HG02759 (cell line): ENCODE measurements around the gene ZMIZ1.

Experiments used
- ATAC-seq: cut with Tn5 transposase; IDR thresholded peaks from one replicate; pipeline ENCODE4 v1.9.1; 2021; ENCODE audit warnings: mild to moderate bottlenecking, moderate library complexity; ENCODE audit not compliant: unreplicated experiment

ZMIZ1 gene

DNA sequence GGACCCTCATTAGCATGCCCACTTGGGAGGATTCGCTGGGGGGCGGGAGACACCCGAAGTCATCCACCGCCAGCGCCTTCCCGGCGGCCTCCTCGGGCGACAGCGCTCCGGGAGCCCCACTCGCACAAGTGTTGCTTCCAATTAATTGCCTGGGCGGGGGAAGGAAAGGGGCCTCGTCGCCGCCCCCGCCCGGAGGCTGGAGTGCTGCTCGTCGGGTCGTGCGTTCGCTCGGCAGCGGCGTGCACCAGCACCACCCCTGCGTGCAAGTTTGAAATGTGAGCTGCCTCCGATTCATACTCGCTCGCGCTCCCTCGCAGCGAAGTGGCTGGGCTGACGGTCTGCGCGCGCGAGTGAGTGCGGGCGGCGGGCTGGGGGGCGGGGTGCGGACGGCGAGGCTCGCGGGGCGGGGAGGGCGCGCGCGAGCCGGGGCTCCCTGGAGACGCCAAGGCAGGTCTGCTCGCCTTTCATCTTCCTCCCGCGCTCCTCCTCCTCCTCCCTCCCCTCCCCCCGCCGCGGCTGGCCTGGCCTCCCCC lies 173.9 kb downstream of the ZMIZ1 start:
- ATAC-seq, result peak; percentile 27

DNA sequence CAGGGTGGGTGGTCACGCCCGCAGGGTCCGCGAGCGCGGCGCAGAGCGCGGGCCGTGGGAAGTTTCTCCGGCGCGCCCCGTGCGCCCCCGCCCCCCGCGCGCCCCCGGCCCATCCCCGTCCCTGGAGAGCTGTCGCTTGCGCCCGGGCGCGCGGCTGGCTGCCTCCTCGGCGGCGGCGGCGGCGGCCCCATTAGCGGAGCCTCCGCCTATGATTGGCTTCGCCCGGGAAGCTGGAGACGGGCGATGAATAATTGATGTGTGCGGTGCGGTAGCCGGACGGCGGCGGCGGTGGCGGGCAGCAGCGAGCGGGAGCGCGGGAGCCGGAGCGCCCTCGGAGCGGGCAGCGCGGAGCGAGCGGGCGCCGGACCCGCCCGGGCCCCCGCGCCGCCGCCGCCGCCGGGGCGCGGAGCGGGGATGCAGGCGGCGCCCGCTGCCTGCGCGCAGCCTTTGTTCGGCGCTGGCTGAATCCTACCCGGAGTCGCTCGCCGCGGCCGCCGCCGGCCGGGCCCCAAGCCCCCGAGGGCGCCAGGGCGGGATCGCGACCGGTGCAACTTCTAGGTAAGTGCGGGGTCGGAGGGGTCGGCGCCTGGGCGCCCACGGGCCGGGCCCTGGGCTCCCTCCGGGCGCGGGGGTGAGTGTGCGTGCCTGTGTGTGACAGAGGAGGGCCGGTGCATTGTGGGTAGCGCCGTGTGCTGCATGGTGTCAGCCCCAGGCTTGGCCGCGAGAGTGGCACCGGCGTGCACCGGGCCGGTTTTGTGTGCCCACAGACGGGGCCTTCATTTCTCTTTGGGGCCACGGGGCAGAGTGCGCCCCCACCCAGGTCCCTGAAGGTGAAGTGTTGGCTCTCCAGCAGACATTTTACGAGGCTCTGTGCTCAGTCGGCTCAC lies 174.7 kb downstream of the ZMIZ1 start:
- peak; percentile 58 for ATAC-seq

DNA sequence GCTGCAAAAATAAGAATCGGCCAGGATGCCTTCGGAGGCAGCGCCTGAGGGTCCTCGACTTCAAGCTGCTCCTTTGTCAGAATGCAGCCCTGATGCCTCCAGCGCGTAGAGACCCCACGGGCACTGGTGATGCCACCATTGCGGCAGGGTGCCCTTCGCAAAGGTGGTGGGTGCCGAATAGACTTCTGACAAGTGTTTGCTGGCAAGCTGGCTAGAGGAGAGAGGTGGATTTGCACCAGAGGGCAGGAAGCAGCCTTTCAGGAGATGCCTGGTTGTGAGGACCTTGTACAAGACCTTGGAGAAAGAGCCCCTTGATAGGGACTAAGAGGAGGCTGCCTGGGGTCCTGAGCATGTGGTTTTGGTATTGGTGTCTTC lies 175.3 kb downstream of the ZMIZ1 start:
- peak; percentile 3 for ATAC-seq

DNA sequence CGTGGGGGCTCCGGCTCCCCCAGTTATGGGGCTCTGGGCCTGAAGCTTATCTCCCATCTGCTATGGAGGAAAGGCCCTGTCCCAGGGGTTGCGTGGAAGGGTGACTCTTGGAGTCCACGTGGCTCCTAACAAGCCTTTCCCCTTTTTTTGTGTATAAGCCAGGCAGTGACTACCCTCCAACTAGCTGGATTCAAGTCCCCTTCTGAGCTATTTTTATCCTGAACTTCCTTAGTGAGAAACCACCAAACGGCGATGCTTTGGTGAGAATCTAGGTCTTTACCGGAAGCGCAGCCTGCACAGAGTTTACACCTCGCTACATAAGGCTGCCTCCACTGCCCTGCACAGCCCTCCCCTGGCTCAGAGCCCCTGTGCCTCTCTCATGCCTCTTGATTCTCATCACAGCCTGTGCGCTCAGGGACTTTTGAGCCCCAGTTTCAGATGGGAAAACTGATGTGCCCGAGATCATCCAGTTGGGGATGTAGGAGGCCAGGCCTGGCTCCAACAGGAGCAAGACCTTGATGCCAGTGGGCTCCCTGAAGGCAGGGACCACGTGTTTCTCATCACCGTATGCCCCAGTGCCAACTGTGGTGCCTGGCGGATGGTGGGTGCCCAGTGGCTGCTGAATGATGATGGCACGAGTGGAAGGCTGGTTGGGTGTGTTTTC lies 176.2 kb downstream of the ZMIZ1 start:
- peak; percentile 30 for ATAC-seq

DNA sequence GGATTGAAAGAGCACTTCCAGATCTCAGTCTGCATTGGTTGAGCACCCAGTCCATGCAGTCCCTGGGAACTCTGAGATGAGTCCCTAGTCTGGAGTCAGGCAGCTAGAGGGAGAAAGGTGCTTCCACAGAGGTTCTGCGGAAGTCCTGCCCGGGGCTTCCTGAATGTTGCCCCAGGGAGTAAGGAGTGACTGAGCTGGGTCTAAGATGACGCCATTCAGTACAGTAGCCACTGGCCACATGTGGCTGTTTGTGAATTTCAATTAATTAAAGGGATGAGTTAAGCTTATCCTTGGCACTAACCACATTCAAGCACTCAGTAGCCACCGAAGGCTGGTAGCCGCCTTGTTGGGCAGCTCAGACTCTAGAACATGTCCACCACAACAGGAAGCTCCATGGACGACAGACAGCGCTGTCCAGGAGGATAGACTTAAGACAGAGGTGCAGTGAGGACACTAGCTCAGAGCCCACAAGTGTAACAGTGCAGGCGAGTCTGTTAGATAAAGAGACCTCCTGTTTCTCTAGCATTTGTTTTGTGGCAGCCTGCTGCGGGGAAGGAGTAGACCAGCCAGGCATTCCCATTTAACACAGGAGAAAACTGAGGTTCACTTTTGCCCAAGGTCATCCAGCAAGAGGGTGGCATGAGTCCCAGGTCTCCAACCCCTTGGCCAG lies 176.9 kb downstream of the ZMIZ1 start:
- ATAC-seq, result no peak

DNA sequence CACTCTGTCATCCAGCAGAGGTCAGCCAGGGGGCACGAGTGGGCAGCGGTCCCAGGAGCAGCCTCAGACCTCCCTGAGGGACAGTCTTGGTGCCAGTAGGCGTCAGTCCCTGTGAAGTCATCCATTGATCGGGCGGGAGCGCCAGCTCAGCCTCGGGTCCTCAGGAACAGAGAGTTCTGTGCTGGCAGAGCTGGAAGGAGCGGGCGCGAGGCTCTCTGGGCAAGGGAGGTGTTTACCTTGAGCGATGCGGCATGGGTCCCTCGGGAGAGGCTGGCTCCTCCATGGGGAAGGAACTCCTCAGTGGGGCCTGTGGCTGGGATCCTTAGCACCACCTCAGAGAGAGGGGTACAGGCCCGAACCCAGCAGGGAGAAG lies 177.4 kb downstream of the ZMIZ1 start:
- no peak for ATAC-seq

DNA sequence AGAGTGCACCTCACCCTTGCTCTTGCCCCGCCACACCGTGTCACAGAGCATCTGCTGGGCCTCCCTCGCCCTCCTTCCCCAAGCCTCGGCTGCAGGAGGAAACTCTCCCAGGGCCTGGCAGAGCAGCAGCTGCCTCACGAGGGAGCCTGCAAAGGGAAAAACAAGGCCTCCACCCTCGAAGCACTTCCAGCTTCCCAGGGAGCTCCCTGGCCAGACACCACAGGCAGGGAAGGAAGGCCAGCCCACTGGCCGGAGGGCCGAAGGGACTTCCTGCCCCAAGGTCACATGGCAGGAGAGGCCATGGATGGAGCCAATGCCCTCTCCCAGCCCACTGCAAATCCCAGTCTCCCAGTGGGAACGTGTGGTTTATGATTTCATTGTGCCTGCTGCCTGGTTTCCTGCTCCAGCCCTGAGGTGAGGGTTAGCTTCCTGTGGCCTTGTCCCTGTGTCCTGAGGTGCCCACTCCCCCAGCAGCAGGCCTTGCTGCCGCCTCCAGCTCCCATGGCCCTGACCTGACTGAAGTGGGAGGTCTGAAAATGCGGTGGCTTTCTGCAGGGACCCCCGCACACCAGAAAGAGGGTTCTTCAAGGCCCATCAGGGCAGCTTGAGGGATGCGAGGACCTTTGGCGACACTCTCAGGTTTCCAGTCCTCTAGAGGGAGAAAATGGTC lies 178.0 kb downstream of the ZMIZ1 start:
- no peak for ATAC-seq

DNA sequence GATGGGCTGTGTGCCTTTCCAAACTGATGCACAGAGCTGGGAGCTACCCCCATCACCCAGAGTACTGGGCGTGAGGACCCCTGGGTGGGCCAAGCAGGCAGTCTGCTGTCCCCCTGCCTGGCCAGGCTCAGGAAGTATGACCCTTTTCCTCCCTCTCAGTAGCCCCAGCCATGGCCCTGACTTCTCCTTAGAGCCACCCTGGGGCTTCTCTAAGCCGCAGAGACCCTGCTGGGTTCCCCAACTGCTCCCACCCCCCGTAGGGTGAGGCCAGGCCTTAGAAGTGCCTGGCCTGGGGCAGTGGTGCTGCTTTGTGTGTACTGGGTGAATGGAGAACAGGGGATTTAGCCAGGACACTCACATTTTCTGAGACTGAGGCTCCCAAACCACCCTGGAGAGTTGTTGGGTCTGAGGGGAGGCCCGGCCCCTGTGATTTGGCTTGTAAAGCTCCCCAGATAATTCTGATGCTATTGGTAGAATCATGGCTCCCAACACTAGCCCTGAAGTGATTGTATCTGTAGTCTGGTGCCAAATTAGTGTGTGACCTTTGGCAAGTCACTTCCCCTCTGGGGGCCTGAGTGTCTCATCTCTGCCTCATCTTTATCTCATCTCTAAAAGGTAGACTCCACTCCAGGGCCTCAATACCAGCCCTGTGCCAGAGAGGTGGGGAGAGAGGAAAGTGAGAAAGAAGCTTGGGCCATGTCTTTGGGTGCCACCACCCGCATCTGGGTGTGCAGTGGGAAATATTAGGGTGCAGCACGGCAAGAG lies 178.8 kb downstream of the ZMIZ1 start:
- no peak for ATAC-seq

DNA sequence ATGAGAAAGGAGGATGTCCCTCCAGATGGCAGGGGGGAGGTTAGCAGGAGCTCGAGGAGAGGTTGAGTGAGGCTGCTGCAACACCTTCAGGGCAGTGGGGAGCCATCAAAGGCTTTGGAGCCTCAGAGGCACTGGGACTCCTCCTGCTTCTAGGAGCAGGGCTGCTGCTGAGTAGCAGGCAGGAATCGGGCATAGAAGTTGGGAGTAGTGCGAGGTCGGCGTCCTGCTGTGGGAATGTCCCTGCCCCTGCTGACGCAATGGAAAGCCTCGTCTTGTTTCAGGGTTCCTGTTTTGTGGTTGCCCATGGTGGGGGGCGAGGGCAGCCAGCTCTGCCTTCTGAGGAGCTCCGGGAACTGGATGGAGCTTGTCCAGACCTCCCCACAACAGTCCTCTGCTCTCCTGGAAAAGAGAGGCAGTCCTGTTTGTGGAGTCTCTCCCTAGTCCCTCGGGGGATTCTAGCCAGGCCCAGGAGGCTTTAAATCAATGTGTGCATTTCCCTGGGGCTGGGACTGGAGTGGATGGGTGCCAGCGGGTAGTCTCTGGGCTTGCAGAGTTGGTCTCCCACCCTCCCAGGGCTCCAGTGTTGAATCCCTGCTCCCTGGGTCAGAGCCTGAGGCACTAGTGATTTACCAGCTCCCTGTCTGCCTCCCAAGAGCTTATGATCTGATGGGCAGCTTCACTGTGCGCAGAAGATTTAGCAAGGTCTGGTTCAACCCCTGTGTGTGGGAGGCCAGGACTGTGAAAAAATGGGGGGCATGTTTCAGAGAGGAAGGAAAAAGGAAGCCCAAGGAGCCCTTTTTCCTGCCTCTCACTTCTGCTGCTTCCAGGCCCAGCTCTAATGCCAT lies 179.8 kb downstream of the ZMIZ1 start:
- ATAC-seq, result no peak

DNA sequence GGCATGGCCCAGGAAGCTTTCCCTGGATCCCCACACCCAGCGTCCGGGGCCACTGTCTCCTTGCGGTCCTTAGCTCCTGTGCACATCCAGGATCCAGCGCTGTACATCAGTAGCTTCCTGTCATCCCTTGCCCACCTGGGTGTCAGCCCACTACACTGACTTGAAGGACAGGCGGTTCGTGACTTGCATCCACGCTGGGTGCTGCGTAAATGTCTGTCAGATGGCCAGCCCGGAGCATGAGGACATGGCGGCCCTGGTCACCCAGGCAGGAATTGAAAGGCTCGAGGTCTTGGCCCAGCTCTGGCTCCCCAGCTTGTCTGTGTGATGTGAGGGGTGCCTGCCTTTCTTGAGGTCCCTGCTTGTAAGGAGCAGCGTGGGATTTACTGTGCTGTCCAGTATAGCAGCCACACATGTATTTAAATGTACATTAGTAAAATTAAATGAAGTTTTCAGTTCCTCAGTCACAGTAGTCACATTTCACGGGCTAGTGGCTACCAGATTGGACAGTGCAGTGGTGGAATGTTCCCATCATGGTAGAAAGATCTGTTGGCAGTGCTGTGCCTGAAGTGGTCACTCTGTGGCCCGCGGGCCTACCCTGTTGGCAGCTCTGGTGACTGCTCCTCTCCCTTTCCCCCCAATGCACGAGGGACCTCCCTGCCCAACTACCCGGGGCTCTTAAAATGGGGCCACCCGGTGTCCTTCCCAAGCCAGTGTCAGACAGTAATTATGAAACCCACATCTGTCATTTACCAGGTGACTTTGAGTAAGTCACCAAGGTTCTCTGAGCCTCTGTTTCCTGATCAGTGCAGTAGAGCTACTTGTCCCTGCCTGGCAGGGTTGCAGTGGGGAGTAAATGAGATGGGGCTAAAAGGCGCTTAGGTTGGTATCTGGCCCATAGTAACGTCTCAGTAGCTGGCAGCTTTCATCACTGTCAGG lies 180.7 kb downstream of the ZMIZ1 start:
- peak; percentile 73 for ATAC-seq

DNA sequence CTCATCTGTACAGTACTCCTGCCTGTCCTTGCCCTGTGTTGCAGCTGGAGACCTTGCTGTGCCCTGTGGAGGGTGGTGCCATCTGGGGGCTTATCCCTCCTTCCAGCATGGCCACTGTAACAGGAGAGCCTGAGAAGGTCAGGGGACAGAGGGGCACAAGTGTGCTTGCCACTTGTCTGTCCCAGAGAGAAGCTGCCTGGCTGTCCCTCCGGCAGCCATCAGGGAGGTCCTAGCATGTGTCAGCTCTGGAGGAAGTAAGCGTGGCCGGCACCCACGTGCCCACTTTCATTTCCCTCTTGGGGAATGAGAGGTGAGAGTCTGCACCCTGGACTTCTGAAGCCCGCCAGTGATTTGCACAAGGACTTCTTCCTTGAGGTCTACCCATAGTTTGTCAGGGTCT lies 181.5 kb downstream of the ZMIZ1 start:
- peak; percentile 31 for ATAC-seq

DNA sequence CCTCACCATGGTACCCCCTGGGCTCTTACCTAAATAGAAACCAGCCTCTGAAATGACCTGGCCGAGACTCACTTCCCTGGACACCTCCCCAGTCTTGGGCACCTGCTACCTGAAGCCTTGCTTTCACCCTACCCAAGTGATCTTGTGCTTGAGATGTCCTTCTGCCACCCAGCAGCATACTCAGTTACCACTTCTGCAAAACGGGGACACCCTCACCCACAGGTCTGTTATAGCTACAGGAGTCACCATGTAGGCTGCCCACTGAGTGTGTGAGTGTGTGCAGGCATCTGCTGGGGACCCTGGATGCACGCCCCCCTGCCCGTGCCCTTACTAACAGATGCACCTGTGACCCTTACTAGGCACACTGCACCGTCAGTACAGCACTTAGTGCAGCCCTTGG lies 183.7 kb downstream of the ZMIZ1 start:
- no peak for ATAC-seq

DNA sequence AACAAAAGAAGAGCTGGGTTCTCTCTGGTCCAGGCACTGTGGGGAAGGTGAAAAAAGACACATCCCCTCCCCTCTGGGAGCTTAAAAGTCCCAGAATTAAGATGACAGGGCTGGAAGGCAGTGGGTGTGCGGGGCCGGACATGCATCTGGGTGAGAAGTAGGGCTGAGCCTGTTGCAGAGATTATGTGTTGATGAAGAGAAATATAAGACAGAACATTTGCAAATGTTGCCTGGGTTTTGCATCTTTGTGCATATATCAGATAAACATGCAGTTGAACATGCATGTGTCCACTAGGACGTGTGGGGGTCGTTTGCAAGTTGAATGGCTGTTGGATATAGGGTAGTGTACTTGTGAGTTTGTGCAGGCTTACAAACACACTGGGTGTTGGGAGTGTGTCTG lies 184.2 kb downstream of the ZMIZ1 start:
- no peak for ATAC-seq

DNA sequence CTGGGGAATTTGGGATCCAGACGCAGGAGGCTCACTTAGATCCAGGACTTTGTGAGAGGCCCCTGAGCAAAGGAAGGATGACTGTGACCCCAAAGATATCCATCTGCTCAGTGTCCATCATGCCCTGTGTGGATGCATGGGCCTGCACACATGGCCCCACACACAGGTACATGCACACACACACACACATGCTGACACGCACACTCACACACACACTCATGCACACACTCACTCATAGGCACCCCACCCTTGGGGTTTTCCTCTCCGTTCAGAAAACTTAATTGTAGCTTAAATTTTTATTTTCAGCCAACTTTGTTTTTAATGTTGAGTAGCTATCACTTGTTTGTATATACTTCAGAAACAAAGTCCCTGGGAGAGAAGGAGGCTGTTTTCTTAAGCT lies 184.9 kb downstream of the ZMIZ1 start:
- ATAC-seq, result no peak

DNA sequence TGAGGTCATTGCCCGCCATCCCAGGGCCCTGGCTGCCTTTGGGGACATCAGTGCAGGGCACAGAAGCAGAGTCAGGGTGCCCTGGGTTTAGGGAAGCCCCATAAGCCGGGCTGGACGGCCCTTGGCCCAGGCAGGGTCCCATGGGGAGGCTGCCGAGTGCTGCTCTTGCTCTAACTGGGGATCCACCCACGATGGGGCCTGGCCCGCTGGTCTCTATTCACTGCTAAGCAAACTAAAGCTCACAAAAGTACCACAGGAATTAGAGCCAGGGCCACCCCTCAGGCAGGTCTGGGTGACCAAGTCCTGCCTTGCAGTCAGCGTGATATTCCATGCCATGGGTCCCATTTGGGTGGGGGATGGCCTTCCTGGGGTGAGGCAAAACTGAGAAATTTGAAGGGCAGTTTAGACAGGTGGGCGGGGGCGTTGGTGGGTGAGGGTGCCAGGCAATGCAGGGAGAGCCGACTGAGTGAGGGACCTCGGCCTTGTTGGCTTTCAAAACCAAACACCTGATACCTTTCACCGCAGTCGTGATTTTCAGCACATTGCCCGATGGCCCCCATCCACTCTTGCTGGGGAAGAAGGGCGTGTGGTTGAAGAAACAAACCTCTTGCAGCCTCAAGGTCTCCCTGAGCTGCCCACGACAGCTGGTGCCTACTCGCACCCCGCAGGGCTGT lies 185.7 kb downstream of the ZMIZ1 start:
- no peak for ATAC-seq

DNA sequence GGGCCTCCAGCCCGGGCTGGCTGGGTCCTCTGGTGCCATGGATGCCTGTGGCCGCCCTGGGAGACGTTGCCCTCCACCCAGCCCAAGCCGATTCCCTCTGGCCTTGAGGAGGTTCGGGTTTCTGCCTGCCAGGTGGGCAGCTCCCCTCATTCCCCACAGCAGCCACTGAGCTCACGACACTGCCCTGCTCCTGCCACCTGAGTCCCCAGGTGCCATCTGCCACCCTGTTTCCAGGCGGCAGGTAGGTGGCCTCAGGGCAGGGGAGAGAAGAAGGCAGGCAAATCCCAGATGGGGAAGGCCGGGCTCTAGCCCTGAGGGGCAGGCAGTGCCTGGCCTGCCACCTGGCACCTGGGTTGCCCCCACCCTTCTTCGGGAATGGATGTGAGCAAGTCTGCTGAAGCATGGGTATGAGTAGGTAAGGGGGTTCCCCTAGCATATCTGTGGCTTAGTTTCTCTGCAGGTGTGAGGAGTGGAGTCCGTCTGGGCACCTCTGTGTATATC lies 186.3 kb downstream of the ZMIZ1 start:
- no peak for ATAC-seq

DNA sequence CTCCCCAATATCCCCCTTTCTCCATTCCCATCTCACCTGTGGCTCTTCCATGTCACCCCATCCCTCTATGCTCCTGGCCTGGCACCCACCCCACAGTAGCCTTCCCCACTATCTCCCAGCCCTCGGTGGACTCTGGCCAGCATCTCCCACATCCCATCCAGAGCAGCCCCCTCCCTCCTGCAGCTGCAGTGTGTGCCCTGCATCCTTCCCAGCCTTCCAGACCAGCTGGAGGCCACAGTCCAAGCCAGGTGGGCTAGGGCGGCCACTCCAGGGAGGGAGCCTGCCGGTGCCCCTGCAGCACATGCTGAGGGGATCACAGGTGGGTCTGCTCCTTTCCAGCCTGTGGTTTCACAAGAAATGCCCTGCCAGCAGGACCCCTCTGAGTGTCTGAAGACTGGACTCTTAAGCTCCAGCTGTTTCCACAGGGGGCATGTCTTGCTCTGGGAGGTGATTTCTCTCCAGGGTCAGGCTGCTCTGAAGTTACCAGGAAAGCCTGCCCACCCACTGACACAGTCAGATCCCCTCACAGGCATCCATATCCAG lies 187.6 kb downstream of the ZMIZ1 start:
- no peak for ATAC-seq
